ENCODE results near the gene PPM1H. TPM values are rescaled to one million over a fixed set of nuclear protein-coding genes. Genes with fewer than 3 reads are reported as not detected.

The PPM1H gene
- total RNA-seq, 4 donors from 2014 or later: 1.4 to 4.9 (median 2.4) TPM

- DNase-seq (ENCODE audit: low spot score): no peak
- TF ChIP-seq, protein P1, sequence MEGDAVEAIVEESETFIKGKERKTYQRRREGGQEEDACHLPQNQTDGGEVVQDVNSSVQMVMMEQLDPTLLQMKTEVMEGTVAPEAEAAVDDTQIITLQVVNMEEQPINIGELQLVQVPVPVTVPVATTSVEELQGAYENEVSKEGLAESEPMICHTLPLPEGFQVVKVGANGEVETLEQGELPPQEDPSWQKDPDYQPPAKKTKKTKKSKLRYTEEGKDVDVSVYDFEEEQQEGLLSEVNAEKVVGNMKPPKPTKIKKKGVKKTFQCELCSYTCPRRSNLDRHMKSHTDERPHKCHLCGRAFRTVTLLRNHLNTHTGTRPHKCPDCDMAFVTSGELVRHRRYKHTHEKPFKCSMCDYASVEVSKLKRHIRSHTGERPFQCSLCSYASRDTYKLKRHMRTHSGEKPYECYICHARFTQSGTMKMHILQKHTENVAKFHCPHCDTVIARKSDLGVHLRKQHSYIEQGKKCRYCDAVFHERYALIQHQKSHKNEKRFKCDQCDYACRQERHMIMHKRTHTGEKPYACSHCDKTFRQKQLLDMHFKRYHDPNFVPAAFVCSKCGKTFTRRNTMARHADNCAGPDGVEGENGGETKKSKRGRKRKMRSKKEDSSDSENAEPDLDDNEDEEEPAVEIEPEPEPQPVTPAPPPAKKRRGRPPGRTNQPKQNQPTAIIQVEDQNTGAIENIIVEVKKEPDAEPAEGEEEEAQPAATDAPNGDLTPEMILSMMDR (IDR thresholded peaks at IDR 0.05): no peak
- ATAC-seq (ENCODE audit: low FRiP score): no peak
Measured at GRCh38 chr12:62653740-62654139, 281.2 kb downstream of the PPM1H start.

DNA sequence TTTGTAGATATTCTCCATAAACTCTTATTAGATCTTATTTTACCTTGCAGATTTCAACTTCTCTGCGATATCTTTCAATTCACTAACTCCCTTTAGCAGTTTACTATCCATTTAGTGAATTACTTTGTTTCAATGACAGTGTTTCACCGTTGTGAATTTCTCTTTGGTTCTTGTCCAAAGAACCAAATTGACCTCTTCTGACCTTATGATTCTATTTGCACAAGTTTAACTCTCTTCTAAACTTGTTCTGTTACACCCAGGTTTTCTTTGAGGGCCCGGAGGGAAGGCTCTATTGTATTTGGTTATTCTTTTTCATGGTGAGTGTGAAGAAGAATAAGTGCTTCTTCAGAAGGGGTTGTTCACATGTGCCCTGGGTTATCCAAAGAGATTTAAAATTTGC, 281.6 kb downstream of the PPM1H start:
- ATAC-seq (ENCODE audit: low FRiP score) (no peak), DNase-seq (ENCODE audit: low spot score) (no peak)
- TF ChIP-seq, protein P1 (IDR thresholded peaks at IDR 0.05): no peak

GRCh38 chr12:62651138-62651537, 283.8 kb downstream of the PPM1H start:
- no peak for ATAC-seq (ENCODE audit: low FRiP score)
- no peak for DNase-seq (ENCODE audit: low spot score)
- TF ChIP-seq, protein P1 (IDR thresholded peaks at IDR 0.05): no peak

DNA sequence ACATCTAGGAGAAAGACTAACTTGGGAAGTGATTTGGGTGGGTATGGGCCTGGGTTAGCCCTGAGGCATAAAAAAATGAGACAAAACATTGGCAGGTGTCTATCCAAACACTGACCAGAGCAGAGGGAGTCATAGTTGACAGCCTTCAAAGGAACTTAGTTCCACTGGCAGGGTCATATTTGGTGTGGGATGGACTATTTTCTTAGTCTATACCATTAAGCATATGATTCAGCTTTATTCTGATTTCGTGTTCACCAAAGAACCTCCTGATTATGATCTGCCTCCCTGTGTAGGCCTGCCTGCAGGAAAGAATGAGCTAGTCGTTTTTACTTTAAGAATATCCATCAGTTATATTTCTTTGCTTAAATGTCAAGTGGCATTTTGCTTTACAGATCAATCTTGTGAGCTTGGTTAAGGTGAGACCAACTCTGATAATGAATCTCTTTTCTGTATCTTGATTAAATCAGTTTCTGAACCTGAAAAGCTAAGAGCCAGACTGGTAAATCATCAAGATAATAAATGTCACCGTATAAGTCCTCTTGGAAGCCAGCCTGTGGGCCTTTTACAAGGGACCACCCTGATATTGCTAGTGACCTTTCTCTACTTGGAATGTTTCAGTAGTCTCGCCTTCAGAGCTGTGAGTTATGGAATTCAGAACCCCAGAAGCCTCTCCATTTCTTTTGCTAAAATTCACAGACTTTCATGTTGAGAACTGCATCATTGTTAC, 285.4 kb downstream of the PPM1H start:
- DNase-seq (ENCODE audit: low spot score) (no peak), ATAC-seq (ENCODE audit: low FRiP score) (no peak)
- TF ChIP-seq, protein P1 (IDR thresholded peaks at IDR 0.05): no peak

- TF ChIP-seq, protein P1 (IDR thresholded peaks at IDR 0.05): no peak
- DNase-seq (ENCODE audit: low spot score): no peak
- ATAC-seq (ENCODE audit: low FRiP score): no peak
Measured at GRCh38 chr12:62647586-62647985, 287.4 kb downstream of the PPM1H start.

- no peak for ATAC-seq (ENCODE audit: low FRiP score)
- no peak for DNase-seq (ENCODE audit: low spot score)
- TF ChIP-seq, protein P1 (IDR thresholded peaks at IDR 0.05): no peak
Measured at GRCh38 chr12:62646566-62646965, 288.4 kb downstream of the PPM1H start.

DNA sequence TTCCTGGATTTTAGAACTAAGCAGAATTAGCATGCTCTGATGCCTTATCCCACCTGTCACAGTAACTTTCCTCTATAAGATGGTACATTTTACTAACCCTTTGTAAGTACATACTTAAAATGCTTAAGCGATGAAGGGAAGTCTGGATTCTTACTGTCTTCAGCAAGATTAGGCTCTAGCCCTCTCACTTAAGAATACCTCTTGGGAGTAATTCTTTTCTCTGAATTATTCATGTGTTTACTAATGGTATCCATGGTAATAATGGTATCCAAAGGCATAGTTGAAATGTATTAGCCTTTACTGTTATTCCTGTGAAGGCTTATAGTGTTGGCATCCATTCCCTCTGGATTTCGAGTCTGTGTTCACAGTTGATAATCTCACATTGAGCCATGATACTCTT, 291.5 kb downstream of the PPM1H start:
- no peak for ATAC-seq (ENCODE audit: low FRiP score)
- TF ChIP-seq, protein P1 (IDR thresholded peaks at IDR 0.05): no peak
- DNase-seq (ENCODE audit: low spot score): no peak

Data from omental fat pad (tissue), 4 donors.